Adrenal gland (tissue), 19 donors: ENCODE results near the gene ZDHHC18. TPM values are rescaled to one million over a fixed set of nuclear protein-coding genes. Genes with fewer than 3 reads are reported as not detected.

ENCODE experiments used
- DNase-seq, 7 donors: peaks; one replicate each; pipeline ENCODE4 v3.0.0-alpha.2; 2019 to 2020
- H3K27ac ChIP-seq, 5 donors: fragments of 200-600 bp; sonication (generic) in 4 of 5; 1 replicate in 3 of 5; 2 replicates in 2 of 5; pipeline versions ENCODE4 v1.5.1 to v1.8.0; 2016 to 2020; ENCODE audit warnings: mild to moderate bottlenecking in 1 of 5
- H3K27me3 ChIP-seq: fragments of 200-600 bp; 2 replicates; pipeline ENCODE4 v1.8.0; 2021
- H3K36me3 ChIP-seq, 2 donors: fragments of 200-600 bp; replicated peaks in 1 of 2; 1 replicate in 1 of 2; 2 replicates in 1 of 2; pipeline versions ENCODE4 v1.5.1 to v1.8.0; 2018 to 2022
- H3K4me1 ChIP-seq, 2 donors: fragments of 200-600 bp; replicated peaks in 1 of 2; 1 replicate in 1 of 2; 2 replicates in 1 of 2; pipeline versions ENCODE4 v1.5.1 to v1.8.0; 2018 to 2021
- H3K4me3 ChIP-seq, 4 donors: fragments of 200-600 bp; sonication (generic) in 3 of 4; one replicate each; pipeline ENCODE4 v1.5.1; 2016 to 2018
- H3K9me3 ChIP-seq, 3 donors: fragments of 200-600 bp; sonication (generic) in 1 of 3; replicated peaks in 1 of 3; 1 replicate in 2 of 3; 2 replicates in 1 of 3; pipeline versions ENCODE4 v1.5.1 to v1.8.0; 2016 to 2021
- POLR2A ChIP-seq, 2 donors: fragments of 450-650 bp; IDR thresholded peaks; one replicate each; pipeline ENCODE4 v1.6.1; 2017; ENCODE audit warnings: antibody characterized with exemption in 2 of 2, mild to moderate bottlenecking in 2 of 2, moderate library complexity in 1 of 2
- WGBS, 4 donors: extraction: QIAGEN DNeasy Blood & Tissue Kit in 2 of 4; methylation state at CpG; one replicate each; pipeline versions ENCODE4 v1.1.5 to v1.1.7; 2013 to 2017; 5-methylcytosine and 5-hydroxymethylcytosine counted together
- intact Hi-C, 2 donors: fragments of 100-400 bp; cut with DNase I; formaldehyde crosslinking; loops; one replicate each; pipeline versions ENCODE4 v1.14.1 to v1.15.0; 2022 to 2023
- long read RNA-seq, 10 donors: library from polyadenylated mRNA in 3 of 10; unstranded in 2 of 10; stranded (forward) in 1 of 10; transcript quantifications; one replicate each; pipeline ENCODE4 v2.0.0 and lab custom pipeline, GENCODE V29; 2021 to 2026
- polyA plus RNA-seq, 3 donors: library from polyadenylated mRNA; stranded (reverse); fragments of 200-250 nt in 2 of 3; fragments of 350-450 nt in 1 of 3; fragmentation: Illumina TruSeq in 1 of 3; extraction: RNeasy Lipid Tissue Mini Kit (QIAGEN cat#74804) in 1 of 3; gene quantifications; one replicate each; pipeline ENCODE4 v1.2.3, GENCODE V29; 2013 to 2014
- total RNA-seq, 9 donors: library from RNA; depleted of rRNA in 4 of 9; stranded (reverse); fragments of >200 nt in 4 of 9; fragments of 120-200 nt in 1 of 9; fragmentation: NEBNext Ultra II Directional in 1 of 9; extraction: Animal tissue kit (Norgen Biotek cat#: 25700) in 1 of 9; gene quantifications; one replicate each; pipeline versions ENCODE4 v1.1.0 to v1.2.4, GENCODE V29; 2013 to 2023
- TF ChIP-seq, protein P1 (sequence below), 6 experiments: fragments of 450-650 bp in 4 of 6; fragments of 200-600 bp in 2 of 6; sonication (generic) in 1 of 6; IDR thresholded peaks; 1 replicate in 5 of 6; 2 replicates in 1 of 6; pipeline versions ENCODE4 v1.5.1 to v1.8.0; 2016 to 2021; ENCODE audit warnings: antibody characterized with exemption in 6 of 6, mild to moderate bottlenecking in 2 of 6, moderate library complexity in 1 of 6
- donor health status: healthy with polysubstance abuse.
- donor health status: Bipolar disorder and iron deficiency.
- donor health status: DM: yes; HTN: yes; CAD: no.
- donor health status: DM: no; HTN: no; CAD: no.
- donor health status: DM: no; HTN: no; CAD: no.
- donor health status: DM: yes; HTN: yes; CAD: no.

ZDHHC18 gene, protein sequence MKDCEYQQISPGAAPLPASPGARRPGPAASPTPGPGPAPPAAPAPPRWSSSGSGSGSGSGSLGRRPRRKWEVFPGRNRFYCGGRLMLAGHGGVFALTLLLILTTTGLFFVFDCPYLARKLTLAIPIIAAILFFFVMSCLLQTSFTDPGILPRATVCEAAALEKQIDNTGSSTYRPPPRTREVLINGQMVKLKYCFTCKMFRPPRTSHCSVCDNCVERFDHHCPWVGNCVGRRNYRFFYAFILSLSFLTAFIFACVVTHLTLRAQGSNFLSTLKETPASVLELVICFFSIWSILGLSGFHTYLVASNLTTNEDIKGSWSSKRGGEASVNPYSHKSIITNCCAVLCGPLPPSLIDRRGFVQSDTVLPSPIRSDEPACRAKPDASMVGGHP
- total RNA-seq (10 to 100 TPM in 4 of 9 donors, 1 to 10 TPM in 5; 4.9 to 16.5 (median 9.4) TPM), polyA plus RNA-seq (10 to 100 TPM in 2 of 3 donors, 1 to 10 TPM in 1; 5.7 to 13.4 (median 11.7) TPM)
- long read RNA-seq, donor 1, full-length matches to known transcripts: 3 of 3 reads
- long read RNA-seq, donor 1, partial matches to known transcripts: 0 of 3 reads
- long read RNA-seq, donor 1, other reads (novel, unspliced or antisense): 0 of 3 reads
- long read RNA-seq, donor 2, full-length matches to known transcripts: 3 of 3 reads
- long read RNA-seq, donor 2, partial matches to known transcripts: 0 of 3 reads
- long read RNA-seq, donor 2, other reads (novel, unspliced or antisense): 0 of 3 reads
- long read RNA-seq, donor 3, full-length matches to known transcripts: 2 of 2 reads
- long read RNA-seq, donor 3, partial matches to known transcripts: 0 of 2 reads
- long read RNA-seq, donor 3, other reads (novel, unspliced or antisense): 0 of 2 reads
- long read RNA-seq, donor 4, partial matches to known transcripts: 1 of 3 reads
- long read RNA-seq, donor 4, other reads (novel, unspliced or antisense): 2 of 3 reads
- long read RNA-seq, donor 5, full-length matches to known transcripts: 12 of 26 reads
- long read RNA-seq, donor 5, partial matches to known transcripts: 3 of 26 reads
- long read RNA-seq, donor 5, other reads (novel, unspliced or antisense): 11 of 26 reads
- long read RNA-seq, donor 6, partial matches to known transcripts: 0 of 1 reads
- long read RNA-seq, donor 6, other reads (novel, unspliced or antisense): 1 of 1 reads
- long read RNA-seq, donor 7: 0 reads
- long read RNA-seq, donor 8, full-length matches to known transcripts: 3 of 3 reads
- long read RNA-seq, donor 8, partial matches to known transcripts: 0 of 3 reads
- long read RNA-seq, donor 8, other reads (novel, unspliced or antisense): 0 of 3 reads
- long read RNA-seq, donor 9: 0 reads
- long read RNA-seq, donor 10, full-length matches to known transcripts: 1 of 1 reads
- long read RNA-seq, donor 10, partial matches to known transcripts: 0 of 1 reads
- long read RNA-seq, donor 10, other reads (novel, unspliced or antisense): 0 of 1 reads

DNA sequence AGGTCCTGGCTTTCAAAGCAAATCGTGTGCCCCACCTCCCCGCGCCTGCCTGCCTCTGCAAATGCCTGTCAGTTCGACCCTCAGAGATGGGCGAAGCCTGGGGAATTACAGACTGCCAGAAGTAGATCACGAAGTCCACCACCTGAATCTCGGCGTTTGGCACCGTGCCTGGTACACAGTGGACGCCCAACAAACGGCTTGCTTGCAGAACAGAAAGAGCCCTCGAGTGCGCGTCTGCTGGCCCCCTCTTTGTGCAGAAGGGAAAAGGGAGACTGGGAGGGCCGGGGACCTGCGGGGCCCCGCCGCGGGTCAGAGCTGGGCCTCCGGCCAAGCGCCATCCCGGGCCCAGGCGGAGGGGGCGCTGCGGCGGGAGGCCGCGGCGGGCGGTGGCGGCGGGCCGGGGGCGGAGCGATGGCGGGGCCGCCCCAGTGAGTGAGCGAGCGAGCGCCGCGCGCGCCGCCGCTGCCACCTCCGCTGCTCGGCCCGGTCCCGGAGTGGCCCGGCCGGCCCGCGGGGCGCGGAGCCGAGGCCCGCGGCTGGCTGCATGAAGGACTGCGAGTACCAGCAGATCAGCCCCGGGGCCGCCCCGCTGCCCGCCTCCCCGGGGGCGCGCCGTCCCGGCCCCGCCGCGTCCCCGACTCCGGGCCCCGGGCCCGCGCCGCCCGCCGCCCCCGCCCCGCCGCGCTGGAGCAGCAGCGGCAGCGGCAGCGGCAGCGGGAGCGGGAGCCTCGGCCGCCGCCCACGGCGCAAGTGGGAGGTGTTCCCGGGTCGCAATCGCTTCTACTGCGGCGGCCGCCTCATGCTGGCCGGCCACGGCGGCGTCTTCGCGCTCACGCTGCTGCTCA, at the start of gene ZDHHC18:
TSS of gene ZDHHC18 (plus strand) at position 428 of the 845 bp plus-strand sequence. CDS start at position 545, 117 bp downstream.
- Histone ChIP-seq H3K4me1 (peaks cover 16 to 39% of the 10 kb centered on the region in 2 donors), H3K9me3 (no peaks in the 10 kb centered on the region), H3K36me3 (no peaks in the 10 kb centered on the region), H3K27ac (peak within 1 kb of the TSS in 4 of 5 donors; percentile 46 to 90 (median 48)), H3K4me3 (peak within 1 kb of the TSS; percentile 50 to 89 (median 56)), H3K27me3 (no peaks in the 10 kb centered on the region)
- 0 to 2% (median 0%) methylated on average over 10 to 101 of the region's 107 CpGs for WGBS, 4 donors
- peak; percentile 50 to 76 (median 69) for DNase-seq
- peak in 1 of 2 donors; percentile 50 for TF ChIP-seq POLR2A (IDR thresholded peaks at IDR 0.05)
- TF ChIP-seq, protein P1, sequence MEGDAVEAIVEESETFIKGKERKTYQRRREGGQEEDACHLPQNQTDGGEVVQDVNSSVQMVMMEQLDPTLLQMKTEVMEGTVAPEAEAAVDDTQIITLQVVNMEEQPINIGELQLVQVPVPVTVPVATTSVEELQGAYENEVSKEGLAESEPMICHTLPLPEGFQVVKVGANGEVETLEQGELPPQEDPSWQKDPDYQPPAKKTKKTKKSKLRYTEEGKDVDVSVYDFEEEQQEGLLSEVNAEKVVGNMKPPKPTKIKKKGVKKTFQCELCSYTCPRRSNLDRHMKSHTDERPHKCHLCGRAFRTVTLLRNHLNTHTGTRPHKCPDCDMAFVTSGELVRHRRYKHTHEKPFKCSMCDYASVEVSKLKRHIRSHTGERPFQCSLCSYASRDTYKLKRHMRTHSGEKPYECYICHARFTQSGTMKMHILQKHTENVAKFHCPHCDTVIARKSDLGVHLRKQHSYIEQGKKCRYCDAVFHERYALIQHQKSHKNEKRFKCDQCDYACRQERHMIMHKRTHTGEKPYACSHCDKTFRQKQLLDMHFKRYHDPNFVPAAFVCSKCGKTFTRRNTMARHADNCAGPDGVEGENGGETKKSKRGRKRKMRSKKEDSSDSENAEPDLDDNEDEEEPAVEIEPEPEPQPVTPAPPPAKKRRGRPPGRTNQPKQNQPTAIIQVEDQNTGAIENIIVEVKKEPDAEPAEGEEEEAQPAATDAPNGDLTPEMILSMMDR (IDR thresholded peaks at IDR 0.05): peak in 5 of 6 experiments; percentile 36 to 75 (median 49)
- intact Hi-C loops: no loop called here

DNA sequence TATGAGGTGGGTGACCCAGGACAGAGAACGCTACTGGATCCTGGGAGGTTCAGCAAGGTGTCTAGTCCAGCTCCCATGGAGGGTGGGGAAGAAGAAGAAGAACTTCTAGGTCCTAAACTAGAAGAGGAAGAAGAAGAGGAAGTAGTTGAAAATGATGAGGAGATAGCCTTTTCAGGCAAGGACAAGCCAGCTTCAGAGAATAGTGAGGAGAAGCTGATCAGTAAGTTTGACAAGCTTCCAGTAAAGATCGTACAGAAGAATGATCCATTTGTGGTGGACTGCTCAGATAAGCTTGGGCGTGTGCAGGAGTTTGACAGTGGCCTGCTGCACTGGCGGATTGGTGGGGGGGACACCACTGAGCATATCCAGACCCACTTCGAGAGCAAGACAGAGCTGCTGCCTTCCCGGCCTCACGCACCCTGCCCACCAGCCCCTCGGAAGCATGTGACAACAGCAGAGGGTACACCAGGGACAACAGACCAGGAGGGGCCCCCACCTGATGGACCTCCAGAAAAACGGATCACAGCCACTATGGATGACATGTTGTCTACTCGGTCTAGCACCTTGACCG, 47.3 kb upstream of the ZDHHC18 start:
- H3K4me1 ChIP-seq: peaks cover 19 to 26% of the 10 kb centered on the region in 2 donors
- DNase-seq: no peak
- H3K36me3 ChIP-seq: peaks cover 0 to 79% of the 10 kb centered on the region in 2 donors
- no peak overlapping the region for H3K27ac ChIP-seq
- TF ChIP-seq, protein P1 (IDR thresholded peaks at IDR 0.05): no peak
- TF ChIP-seq POLR2A (IDR thresholded peaks at IDR 0.05): no peak
- intact Hi-C loops: no loop called here
- H3K27me3 ChIP-seq: no peaks in the 10 kb centered on the region
- no peak overlapping the region for H3K4me3 ChIP-seq
- H3K9me3 ChIP-seq: no peaks in the 10 kb centered on the region
- WGBS, 4 donors: 84 to 87% (median 85%) methylated on average over 8 to 11 of the region's 11 CpGs

DNA sequence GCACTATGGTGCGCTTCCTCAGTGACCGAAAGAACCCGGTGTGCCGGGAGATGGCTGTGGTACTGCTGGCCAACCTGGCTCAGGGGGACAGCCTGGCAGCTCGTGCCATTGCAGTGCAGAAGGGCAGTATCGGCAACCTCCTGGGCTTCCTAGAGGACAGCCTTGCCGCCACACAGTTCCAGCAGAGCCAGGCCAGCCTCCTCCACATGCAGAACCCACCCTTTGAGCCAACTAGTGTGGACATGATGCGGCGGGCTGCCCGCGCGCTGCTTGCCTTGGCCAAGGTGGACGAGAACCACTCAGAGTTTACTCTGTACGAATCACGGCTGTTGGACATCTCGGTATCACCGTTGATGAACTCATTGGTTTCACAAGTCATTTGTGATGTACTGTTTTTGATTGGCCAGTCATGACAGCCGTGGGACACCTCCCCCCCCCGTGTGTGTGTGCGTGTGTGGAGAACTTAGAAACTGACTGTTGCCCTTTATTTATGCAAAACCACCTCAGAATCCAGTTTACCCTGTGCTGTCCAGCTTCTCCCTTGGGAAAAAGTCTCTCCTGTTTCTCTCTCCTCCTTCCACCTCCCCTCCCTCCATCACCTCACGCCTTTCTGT, 46.0 kb upstream of the ZDHHC18 start:
- Histone ChIP-seq H3K4me3 (no peak overlapping the region), H3K36me3 (peaks cover 0 to 67% of the 10 kb centered on the region in 2 donors), H3K9me3 (no peaks in the 10 kb centered on the region), H3K27me3 (no peaks in the 10 kb centered on the region), H3K4me1 (peaks cover 22 to 36% of the 10 kb centered on the region in 2 donors), H3K27ac (no peak overlapping the region)
- DNase-seq: no peak
- TF ChIP-seq, protein P1 (IDR thresholded peaks at IDR 0.05): no peak
- TF ChIP-seq POLR2A (IDR thresholded peaks at IDR 0.05): no peak
- intact Hi-C loops: loop anchor here (5.0 kb wide), 1 partner anchor 83 kb away; the partner anchor contains the start of gene ARID1A (in 2 of the 2)
- 90 to 94% (median 92%) methylated on average over 12 to 21 of the region's 21 CpGs for WGBS, 4 donors
